Activated T-helper 1 cell treated with anti-CD3 and anti-CD28 coated beads, Interleukin-2, amount 50 U/mL, for 16 hours (primary cell): Measurements from ENCODE around the gene DDX11.
"Not testable (repeated sequence)": the region's sequence is repeated elsewhere in the genome, so short reads cannot be mapped to it uniquely, and the experiment has no call there.

ENCODE experiments used
- DNase-seq, 2 donors: peaks; one replicate each; pipeline ENCODE4 v3.0.0-alpha.2; 2020; ENCODE audit warnings: low read depth in 1 of 2, low spot score in 1 of 2

DDX11 gene

DNA sequence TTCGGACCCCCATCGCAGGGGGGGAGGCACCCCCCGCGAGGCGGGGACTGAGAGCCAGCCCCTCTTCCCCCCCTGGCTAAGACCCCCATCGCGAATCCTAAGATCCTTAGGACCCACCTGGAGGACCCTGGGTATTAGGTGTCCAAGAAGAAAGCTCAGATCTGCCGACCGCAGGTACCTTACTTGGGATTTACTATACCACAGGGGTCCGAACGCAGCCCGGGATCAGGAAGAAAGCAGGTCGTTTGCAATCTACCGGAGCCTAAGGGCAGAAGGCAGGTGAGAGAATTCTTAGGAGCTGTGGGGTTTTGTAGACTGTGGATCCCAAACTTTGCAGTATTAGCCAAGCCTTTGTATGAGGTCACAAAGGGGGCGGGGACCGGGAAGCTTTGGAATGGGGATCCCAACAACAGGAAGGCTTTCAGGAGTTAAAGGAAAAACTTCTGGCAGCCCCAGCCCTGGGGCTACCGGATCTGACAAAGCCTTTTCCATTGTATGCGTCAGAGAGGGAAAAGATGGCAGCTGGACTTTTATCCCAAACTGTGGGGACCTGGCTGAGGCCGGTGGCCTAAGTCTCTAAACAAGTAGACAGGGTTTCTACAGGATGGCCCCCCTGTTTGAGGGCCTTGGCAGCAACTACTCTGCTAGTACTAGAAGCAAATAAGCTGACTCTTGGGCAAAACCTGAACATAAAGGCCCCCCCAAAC is 47.5 kb downstream of the DDX11 start:
- DNase-seq, result not testable (repeated sequence)

DNA sequence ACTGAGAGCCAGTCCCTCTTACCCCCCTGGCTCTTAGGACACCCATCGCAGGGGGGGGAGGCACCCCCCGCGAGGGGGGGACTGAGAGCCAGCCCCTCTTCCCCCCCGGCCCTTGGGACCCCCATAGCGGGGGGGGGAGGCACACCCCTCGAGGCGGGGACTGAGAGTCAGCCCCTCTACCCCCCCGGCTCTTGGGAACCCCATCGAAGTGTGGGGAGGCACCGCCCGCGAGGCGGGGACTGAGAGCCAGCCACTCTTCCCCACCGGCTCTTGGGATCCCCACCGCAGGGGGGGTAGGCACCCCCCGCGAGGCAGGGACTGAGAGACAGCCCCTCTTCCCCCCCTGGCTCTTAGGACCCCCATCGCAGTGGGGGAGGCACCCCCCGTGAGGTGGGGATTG is 48.8 kb downstream of the DDX11 start:
- no peak for DNase-seq

DNA sequence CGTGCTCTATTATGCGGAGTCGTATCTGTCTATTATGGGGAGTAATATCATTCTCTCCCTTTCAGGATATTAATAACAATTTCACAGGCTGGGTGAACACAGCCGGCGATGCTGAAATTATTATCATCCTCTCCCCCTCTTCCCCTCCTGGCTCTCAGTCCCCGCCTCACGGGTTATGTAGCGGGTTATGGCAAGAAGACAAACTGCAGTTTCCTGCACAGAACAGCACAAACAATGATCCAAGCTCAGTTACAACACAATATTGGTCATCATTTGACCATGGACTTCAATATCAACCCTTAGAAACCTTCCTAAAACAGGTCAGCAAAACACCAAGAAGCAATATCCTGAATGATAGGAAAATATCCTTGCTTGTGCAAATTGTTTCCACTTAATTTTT is 50.5 kb downstream of the DDX11 start:
- not testable (repeated sequence) for DNase-seq

DNA sequence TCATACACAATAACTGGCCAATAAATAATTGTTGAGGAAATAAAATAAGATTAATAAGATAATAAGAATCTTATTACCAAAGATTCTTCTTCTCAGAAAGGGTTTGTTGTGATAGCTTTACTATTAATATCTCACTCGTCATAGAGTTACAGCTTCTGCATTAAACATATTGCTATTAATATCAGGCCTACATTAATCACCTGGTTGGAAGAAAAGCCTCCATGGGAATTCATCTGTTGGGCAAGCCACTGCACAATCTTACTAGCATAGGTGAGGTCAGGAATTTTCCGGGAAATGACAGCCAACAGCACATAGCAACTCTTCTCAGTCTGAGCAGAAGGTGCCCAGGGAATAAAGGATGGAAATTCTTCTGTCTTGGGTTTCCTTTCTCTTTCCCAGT is 51.5 kb downstream of the DDX11 start:
- DNase-seq, result not testable (repeated sequence)

DNA sequence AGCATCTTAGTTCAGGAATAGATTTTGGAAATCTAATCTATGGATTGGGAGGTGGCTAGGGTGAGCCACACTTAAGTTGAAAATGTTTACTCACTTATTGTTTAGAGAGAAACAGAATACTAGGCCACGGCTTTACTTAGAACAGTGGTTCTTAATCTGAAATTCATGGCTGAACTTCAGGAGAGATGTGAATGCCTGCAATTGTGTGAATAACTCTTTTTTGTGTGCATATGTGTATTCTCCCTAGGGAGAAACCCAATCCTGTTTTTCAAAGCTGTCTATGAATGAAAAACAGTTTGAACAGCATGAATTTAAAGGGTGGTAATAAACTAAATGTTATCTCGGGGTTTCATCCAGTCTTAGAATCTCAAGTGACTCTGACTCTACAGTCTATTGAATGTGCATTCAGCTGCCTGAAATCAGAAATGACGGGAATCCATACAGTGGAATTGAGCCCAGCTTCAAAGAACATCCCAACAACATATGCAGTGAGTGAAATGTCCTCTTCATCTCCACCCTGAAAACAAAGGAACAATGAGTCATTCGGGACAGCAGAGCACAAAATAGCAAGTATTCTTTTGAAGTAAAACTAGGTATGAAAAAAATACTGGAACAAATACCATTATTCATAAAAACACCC is 53.7 kb downstream of the DDX11 start:
- DNase-seq, result not testable (repeated sequence)

DNA sequence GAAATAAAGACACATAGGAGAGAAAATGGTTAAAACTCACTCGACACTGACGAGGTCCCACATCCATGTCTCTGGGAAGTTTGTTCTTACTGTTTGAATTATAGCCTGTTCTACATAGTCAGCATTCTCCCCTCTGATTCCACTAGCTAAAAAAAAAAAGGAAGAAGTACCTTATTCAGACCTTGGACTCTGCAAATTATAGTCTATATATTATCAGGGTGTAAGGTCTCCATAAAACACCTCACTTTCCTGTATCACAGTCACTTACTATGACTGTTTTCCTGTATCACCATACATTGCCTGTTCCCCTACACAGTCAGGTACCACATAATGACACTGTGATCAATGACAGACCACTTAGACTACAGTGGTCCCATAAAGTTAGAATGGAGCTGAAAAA is 62.9 kb downstream of the DDX11 start:
- not testable (repeated sequence) for DNase-seq

DNA sequence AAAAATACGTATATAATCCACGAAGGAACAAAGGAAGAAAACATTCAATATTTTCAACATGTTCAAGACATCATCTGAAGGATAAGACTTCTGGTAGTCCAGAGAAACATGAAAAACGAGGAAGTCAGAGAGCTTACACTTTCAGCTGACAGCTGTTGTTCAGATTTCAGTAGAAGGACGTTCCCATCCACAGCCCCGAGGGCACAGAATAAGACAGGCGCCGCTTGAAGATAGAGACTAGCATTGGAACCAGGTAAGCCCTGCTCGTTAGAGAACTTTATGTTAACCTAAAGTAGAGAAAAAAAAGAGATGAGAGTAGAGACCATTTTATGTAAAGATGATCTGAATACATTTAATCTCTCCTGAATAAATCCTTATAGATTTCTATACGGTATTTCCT is 71.1 kb downstream of the DDX11 start:
- not testable (repeated sequence) for DNase-seq

DNA sequence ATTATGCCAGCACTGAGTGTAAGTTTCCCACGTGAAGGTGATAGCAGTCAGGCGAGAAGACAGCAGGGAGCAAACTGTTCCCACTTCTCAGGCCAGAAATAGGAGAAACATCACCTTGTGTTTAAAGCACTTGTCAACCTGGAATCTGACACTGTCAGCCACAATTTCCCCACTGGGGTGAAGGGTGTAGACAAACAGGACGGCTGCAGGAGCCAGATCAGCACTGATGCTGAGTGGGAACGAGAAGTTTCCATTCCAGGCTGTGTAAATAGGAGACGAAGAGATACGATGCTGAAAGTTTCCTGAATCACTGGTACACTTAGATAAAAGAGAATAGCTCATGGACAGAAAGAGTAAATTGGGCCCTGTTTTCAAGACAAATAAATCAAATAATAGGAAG is 71.6 kb downstream of the DDX11 start:
- DNase-seq, result not testable (repeated sequence)

DNA sequence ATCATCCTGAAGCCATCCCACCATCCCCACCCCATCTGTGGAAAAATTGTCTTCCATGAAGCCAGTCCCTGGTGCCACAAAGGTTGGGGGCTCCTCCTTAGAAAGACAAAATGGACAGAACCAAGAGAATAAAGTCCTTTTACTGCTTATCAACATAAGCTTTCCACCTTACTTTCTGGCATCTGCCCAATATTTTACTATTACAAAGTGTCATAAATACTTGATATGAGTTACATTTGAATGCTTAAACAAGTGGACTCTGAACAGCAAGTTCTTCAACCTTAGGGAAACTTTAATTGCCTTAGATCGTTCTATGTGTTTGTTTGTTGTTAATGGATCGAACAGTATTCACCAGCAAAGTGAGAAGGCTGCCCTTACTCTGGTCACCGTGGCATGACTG is 73.8 kb downstream of the DDX11 start:
- DNase-seq, result not testable (repeated sequence)

DNA sequence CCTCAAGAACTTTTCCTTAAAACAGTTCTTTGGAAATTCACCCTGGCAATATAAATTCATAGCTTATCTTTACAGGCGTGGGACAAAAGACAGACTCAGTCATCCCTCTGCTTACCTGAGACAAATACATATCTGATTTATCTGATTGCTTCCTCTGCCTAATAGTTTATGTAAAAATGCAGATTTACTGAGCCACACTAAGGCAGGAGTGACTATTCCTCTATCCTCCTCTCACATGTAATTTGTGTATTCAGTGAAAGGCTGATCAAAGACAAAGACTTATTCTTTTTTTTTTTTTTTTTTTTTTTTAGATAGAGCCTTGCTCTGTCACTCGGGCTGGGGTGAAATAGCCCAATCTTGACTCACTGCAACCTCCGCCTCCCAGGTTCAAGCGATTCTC is 77.1 kb downstream of the DDX11 start:
- DNase-seq, result not testable (repeated sequence)
